Measurements from ENCODE around the gene SLC22A2.

DNA sequence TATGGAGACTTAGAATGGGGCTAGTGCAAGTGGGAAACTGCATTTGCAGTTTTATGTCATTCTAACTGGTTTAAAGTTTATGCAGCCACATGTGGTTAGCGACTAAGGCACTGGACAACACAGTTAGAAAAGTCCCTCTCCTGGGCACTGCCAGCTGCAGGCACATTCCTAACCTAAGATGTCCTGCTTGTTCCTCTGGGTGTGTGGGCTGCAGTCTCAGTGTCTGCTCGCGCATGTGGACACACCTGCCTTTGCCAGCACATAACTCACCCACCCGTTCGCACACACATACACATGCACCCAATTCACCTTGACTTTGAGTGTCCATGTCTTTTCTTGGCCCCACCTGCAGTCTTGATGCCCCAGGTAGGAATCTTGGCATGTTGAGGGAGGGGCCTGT lies 18.5 kb upstream of the SLC22A2 start:
- no peak for TF ChIP-seq POLR2A (IDR thresholded peaks at IDR 0.05)
- TF ChIP-seq, protein P1, sequence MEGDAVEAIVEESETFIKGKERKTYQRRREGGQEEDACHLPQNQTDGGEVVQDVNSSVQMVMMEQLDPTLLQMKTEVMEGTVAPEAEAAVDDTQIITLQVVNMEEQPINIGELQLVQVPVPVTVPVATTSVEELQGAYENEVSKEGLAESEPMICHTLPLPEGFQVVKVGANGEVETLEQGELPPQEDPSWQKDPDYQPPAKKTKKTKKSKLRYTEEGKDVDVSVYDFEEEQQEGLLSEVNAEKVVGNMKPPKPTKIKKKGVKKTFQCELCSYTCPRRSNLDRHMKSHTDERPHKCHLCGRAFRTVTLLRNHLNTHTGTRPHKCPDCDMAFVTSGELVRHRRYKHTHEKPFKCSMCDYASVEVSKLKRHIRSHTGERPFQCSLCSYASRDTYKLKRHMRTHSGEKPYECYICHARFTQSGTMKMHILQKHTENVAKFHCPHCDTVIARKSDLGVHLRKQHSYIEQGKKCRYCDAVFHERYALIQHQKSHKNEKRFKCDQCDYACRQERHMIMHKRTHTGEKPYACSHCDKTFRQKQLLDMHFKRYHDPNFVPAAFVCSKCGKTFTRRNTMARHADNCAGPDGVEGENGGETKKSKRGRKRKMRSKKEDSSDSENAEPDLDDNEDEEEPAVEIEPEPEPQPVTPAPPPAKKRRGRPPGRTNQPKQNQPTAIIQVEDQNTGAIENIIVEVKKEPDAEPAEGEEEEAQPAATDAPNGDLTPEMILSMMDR (IDR thresholded peaks at IDR 0.05) = no peak
- TF ChIP-seq POLR2AphosphoS5 (IDR thresholded peaks at IDR 0.05) = no peak
- no peak for TF ChIP-seq EP300 (IDR thresholded peaks at IDR 0.05; ENCODE audit: low read depth)
